Gastrocnemius medialis (tissue), 4 donors: ENCODE measurements around the gene EIPR1.

Experiments
- POLR2A ChIP-seq, 2 donors: fragments of 450-650 bp; IDR thresholded peaks; one replicate each; pipeline ENCODE4 v1.6.1; 2017; ENCODE audit warnings: antibody characterized with exemption in 2 of 2, mild to moderate bottlenecking in 2 of 2, moderate library complexity in 2 of 2
- TF ChIP-seq, protein P1 (sequence below), 5 experiments: fragments of 450-650 bp in 3 of 5; fragments of 200-600 bp in 2 of 5; sonication (generic) in 2 of 5; IDR thresholded peaks in 4 of 5; conservative IDR thresholded peaks in 1 of 5; 1 replicate in 4 of 5; 2 replicates in 1 of 5; pipeline ENCODE4 v1.5.1; 2016 to 2019; ENCODE audit warnings: antibody characterized with exemption in 5 of 5, mild to moderate bottlenecking in 3 of 5, moderate library complexity in 3 of 5

DNA sequence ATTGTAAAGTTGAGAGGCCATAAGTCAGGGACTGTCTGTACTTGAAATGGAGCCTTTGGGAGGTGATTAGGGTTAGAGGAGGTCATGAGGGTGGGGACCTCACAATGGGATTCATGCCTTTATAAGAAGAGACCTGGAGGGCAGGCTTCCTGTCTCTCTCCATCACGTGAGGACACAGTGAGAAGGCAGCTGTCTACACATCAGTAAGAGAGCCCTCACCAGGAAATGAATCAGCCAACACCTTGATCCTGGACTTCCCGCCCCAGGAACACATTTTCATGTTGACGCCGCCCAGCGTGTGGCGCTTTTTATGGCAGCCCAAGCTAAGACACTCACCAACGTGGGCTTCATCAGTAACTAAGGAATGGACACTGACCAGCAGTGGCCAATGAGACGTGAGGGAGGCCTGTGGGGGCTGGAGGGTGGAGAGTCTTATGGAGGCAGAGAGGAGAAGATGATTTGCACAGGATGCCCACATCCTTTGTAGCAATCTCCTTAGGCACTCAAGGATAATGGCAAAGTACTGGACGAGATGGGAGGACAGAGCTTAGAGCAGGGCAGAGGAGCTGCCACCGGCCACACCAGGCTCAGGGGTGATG lies 162.7 kb downstream of the EIPR1 start:
- no peak for TF ChIP-seq POLR2A (IDR thresholded peaks at IDR 0.05)
- TF ChIP-seq, protein P1, sequence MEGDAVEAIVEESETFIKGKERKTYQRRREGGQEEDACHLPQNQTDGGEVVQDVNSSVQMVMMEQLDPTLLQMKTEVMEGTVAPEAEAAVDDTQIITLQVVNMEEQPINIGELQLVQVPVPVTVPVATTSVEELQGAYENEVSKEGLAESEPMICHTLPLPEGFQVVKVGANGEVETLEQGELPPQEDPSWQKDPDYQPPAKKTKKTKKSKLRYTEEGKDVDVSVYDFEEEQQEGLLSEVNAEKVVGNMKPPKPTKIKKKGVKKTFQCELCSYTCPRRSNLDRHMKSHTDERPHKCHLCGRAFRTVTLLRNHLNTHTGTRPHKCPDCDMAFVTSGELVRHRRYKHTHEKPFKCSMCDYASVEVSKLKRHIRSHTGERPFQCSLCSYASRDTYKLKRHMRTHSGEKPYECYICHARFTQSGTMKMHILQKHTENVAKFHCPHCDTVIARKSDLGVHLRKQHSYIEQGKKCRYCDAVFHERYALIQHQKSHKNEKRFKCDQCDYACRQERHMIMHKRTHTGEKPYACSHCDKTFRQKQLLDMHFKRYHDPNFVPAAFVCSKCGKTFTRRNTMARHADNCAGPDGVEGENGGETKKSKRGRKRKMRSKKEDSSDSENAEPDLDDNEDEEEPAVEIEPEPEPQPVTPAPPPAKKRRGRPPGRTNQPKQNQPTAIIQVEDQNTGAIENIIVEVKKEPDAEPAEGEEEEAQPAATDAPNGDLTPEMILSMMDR (IDR thresholded peaks at IDR 0.05 in 4 of 5, conservative IDR thresholded peaks at IDR 0.05 in 1 of 5): no peak
